LHCN-M2 (cell line): ENCODE data around the gene SLC2A13. TPM values are rescaled to one million over a fixed set of nuclear protein-coding genes. Genes with fewer than 3 reads are reported as not detected.
"Not testable (repeated sequence)": the region's sequence is repeated elsewhere in the genome, so short reads cannot be mapped to it uniquely, and the experiment has no call there.

Experiments used
- DNase-seq: peaks from one replicate; pipeline ENCODE4 v3.0.0-alpha.2; 2012; ENCODE audit warnings: low read depth
- total RNA-seq: library from RNA; depleted of rRNA; stranded (reverse); fragments of >200 nt; gene quantifications from 2 replicates; pipeline ENCODE4 v1.2.3, GENCODE V29; 2014

SLC2A13 gene
- total RNA-seq, 1 experiment from 2014 or later, result 9.9 TPM

DNA sequence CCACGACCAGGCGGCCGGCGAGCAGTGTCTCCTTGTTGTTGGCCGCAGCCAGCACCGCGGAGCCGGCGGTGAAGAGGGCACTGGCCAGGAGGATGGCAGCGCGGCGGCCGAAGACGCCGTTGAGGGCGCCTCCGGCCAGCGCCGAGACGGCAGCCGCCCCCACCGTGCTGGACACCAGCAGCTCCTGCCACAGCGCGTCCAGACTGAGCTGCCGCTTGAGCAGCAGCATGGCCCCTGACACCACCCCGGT is 691 bp downstream of the SLC2A13 start:
- DNase-seq, result no peak

DNA sequence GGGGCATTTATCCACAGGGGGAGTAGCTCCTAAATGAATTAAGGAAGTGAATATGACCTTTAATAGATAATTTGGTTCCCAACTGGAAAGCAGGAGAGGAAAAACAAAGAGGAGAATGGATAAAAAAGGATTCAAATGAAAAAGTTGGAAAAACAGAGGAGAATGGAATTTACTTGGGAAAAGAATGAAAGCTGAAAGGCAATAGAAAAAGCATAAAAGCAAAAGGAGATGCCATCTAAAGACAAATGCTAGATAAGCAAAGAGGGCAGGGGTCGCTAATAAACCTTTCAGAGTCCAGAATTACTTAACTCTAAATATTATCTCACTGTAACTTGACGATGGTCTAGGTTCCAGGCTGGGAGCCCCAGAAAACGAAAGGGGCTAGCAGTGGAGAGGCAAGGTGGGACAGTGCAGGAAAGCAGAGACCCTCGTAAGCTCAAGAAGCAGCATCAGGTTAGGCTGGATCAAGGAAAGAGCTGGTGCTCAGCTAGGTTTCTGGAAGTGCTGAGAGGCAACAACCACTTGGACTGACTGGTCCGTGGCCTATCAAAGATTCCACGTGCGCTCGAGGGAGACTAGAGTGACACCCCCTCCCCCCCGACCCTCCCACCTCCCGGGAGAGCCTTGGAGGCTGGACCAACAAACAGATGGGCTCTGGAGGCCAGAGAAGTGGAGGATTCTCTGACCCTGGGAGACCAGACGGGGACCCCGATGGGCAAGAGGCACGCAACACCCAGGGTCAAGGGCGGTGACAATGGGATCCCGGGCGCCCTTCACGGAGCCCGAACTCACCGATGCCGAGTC is 1.2 kb downstream of the SLC2A13 start:
- DNase-seq, result peak; percentile 10

DNA sequence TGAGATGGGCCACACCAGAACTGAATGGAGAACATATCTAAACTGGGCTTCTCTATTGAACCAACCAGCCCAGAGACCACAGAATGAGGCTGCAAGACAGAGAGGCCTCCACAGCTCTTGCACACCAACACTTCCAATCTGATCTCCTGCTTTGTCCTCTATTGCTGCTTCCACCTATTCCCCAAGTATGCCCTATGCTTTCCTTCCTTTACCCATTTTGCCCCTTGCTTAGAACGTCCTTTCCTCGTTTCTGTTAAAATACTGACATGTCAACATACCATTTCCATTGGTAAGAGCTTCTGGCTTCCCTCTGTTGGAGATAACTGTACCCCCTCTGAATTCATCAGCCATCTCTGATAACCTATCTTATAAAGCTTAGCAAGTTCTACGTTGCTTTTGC is 2.8 kb downstream of the SLC2A13 start:
- DNase-seq, result no peak

DNA sequence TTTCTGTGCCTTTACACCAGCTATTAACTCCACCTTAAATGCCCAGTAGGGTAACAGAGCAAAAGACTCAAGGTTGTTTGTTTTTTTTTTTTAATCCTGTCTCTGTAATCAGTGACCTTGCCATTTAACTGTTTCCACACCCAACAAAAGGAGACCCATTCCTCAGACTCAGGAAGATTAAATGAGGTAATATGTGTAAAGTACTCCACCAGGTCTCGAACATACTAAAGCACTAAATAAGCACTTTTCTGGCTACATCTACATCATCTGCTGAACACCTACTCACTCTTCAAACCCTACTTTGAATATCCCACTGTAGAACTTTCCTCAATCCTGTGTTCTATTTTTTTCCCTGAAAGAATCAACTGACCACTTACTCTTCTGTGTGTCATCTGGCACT is 4.1 kb downstream of the SLC2A13 start:
- DNase-seq, result no peak

DNA sequence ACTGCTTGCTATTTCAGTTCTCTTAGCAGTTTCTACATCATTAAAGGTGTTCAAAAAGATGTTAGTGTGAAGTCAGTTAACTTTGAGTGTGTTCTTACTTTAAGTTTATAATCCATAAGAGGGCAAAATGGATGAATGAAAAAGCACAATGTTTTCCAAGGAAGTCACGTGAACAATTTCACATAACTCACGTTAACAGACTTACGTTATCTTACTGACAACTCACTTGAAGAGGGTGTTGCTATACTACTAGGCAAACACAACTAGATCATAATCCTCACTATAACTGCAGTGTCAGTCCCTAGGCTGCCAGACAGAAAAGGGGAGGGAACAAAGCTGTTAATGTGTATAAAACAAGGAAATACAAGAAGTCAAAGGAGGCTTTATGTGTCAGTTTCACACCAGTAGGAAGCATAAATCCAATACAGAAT is 6.4 kb downstream of the SLC2A13 start:
- DNase-seq, result no peak

DNA sequence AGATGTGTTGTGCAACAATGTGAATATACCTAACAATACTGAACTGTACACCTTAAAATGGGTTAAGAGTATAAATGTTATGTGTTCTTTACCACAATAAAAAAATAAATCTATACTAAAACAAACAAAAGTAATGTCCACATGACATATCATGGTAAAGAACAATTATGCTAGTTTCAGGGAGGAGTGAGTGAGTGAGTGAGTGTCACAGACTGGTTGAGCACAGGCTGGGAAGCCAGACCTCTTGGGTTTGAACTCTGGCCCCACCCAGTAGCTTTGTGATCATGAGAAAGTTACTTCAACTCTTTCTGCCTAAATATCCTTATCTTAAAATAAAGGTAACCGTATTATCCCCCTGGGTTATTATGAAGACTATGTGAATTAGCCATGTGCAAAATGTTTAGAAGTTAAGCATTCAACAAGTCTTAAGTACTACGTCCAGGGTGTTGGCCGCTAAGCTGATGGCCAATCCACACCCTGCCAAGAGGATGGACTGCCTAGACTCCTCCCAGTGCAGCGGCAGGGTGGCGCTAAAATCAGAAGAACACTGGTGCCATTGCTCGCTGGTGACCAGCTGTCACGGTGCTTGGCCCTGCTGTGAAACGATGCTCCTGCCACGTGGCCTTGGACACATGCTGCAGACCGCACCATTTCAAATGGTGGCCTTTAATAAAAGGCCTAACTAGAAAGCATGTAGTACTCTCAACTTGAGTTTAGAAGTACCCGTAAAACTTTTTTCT is 7.3 kb downstream of the SLC2A13 start:
- DNase-seq, result no peak

DNA sequence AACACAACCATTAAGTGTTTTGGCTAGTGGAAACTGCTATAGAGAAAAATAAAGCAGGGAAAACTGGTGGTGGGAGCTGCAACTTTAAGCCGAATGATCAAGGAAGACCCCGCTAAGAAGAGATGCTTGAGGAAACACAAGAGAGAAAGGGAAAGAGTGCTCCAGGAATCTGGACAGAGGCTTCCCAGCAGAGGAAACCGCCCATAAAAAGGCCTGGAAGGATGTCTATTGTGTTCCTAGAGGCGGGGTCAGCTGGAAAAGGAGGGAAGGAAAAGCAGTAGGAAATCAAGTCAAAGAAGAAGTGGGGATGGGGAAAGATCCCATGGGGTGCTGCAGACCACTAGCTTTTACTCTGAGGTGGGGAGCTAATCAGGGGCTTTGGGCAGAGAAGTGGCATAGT is 12.4 kb downstream of the SLC2A13 start:
- DNase-seq, result no peak

DNA sequence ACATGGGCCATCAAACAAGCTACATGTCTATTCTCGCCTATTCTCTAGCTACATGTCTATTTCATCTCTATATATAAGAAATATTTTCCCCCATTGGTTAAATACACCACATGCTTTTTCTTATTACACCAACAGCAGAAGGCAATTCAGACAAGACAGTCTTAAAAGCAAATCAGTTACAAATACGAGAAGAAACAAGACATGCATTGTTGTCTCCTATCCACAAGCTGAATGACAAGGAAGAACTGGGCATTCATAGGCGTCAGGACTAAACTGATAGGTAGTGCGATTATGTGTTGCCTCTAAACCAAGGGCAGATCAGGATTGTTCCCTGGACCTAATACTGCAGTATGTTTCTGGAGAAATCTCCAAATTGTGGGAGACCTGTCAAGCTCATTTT is 19.4 kb downstream of the SLC2A13 start:
- no peak for DNase-seq

DNA sequence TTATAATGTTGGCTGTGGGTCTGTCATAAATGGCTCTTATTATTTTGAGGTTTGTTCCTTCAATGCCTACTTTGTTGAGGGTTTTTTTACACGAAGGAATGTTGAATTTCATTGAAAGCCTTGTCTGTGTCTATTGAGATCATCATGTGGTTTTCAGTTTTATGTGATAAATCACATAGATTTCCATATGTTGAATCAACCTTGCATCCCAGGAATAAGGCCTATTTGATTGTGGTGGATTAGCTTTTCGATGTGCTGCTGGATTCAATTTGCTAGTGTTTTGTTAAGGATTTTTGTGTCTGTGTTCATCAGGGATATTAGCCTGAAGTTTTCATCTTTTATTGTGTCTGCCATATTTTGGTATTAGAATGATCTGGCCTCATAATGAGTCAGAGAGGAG is 27.6 kb downstream of the SLC2A13 start:
- DNase-seq, result no peak

DNA sequence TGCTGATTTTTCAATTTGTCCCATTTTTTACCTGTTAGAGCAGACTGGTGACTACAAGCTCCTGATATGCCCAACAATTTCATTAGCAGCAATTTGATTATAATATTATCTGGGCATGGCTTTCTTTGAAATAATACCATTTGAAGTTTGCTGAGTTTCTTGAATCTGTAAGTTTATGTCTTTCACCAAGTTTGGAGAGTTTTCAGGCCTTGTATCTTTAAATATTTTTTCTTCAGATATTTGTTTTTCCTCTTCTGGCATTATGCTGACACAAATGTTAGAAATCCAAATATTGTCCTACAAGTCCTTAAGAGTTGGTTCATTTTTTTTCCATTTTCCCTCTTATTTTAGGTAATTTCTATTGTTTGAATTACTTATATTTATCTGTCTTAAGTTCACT is 30.4 kb downstream of the SLC2A13 start:
- DNase-seq, result no peak

DNA sequence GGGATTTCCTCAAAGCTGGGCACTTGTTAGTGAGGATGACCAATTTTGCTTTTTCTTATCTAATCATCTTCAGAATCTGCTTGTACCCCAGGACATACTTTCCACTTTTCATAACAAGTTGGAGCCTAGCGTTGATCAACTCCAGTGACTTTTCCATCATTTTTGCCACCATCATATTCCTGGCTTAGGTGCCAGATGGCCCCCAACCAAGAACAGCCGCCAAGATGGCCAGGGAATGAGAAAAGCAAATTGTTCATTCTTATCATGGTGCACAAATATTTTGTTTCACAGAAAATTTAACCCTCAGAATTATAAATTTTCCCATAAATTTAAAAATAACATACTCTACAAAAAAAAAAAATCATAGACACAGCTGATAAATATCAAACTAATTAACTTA is 37.5 kb downstream of the SLC2A13 start:
- DNase-seq, result no peak

DNA sequence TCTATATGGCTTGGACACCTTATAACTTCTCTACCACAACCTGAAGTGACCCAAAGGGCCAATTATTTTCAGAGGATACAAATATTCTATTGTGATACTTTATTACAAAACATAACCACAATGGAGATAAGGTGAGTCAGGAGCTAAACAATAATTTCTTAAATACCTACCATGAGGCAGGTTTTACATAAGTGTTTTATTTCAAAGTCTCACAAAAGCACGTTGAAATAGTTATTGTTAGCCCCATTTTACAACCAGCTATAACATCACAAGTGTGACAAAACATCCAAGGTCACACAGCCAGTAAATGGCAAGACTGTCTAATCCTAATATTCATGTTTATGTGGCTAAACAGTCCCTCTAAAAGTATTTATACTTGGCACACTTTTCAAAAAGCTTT is 40.2 kb downstream of the SLC2A13 start:
- no peak for DNase-seq

DNA sequence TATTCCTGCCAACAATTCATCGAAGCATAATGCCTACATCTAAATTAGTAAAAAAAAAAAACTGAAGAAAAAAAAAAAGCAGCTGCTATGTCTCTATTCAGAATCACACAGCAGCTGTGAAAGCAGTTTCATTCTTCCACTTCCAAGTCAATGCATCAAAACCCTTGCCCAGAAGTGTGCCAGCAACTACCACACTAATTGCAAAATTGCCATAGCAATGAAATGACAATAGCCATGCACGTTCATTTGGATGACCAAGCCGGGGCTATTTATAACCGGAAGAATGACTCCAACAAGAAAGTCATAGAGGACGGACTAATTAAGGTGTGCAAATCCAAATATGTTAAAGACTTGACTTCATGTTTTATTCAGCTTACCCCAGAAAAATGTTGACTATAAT is 42.5 kb downstream of the SLC2A13 start:
- DNase-seq, result peak; percentile 89

DNA sequence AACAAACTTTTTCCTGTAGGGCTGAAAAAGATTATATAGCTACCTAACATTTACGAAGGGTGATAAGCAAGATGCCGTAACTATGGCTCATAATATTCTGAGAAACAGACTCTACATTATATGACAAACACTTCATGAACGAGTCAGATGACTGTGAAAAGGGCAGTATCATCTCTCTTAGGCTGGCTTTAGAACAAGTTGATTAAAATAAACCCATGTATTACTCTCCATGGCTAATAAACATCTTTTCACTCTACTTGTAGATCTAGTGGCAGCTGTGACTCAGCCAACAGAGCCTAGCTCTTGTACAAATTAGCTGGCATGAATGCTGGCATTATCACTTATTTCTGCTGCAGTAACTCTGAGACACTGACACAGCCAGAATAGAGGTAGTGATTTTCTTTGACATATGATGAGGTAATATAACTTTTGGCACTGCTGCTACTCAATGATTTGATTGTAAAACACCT is 47.1 kb downstream of the SLC2A13 start:
- DNase-seq, result peak; percentile 18

DNA sequence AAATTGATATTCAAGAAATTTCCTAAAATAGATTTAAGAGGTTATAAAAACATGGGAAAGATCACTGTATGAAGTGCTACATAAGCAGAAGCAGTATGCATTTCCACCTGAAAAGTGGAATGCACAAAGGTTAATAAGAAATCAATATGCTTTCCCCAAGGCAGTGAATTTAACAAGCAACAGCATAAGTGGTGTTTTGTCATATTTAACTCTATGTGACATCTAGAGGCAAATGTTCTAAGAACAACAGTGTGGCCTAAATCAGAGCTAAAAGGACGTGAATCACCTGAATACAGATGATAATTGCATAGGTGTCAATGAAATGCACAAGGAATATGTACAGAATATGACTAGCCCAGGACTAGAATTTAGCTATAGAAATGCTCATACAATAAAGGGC is 49.5 kb downstream of the SLC2A13 start:
- no peak for DNase-seq

DNA sequence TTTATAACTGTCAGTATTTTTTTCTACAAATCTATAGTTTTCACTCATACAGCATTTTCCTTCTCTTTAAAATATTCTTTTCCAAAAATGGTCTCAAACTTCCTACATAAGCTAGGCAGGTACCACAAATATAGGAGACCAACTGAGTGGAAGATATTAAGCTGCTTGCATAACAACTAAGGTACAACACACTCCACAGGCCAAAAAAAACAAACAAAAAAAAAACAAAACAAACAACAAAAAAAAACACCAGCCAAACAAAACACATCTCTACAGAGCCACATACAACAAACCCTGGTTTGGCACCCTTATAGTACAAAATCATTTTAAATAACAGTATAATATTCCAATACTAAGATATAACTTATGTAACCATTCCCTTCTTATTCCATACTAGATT is 50.1 kb downstream of the SLC2A13 start:
- DNase-seq, result no peak

DNA sequence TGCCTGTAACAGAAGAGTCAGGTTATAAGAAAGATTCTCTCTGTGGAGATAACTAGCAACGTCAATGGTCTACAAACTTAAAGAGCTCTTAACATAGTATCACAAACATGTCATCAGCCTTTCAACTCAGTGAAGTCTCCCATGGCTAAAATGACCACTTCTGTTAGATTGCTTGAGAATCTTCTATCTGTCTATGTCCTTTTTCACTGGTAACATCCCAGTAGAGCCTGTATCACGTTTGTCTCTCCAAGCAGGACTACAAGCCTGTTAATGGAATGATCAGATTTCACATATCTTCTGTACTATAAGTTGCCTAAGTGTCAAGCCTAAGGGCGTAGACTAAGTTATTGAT is 50.7 kb downstream of the SLC2A13 start:
- peak; percentile 5 for DNase-seq

DNA sequence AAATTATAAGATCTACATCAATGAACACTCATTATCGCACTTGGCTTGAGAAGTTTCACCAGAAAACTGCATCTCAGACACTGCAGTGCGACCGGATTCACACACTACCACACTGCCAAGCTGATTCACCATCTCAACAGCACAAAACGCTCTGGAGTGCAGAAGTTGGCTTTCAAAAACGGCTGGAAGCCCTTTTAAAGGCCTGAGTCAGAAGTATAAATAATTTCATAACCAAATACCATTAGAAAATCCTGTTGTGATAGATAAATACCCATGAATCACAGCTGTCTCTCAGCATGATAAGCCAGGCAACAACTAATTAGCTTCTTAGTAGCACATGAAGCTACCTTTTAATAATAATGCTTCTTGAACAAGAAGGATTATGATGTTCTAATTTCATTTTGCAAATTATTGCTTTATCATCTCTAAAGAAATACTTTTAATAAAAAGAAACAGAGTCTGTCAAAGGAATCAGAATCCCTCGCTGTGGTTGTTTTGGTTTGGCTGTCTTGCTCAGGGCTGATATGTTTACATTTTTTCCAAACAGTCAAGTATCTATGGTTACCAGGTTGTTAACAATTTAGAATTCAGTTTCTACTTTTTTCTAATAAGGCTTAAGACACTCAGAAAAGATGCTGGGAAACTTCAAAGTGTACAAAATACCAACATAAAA is 51.2 kb downstream of the SLC2A13 start:
- peak; percentile 84 for DNase-seq

DNA sequence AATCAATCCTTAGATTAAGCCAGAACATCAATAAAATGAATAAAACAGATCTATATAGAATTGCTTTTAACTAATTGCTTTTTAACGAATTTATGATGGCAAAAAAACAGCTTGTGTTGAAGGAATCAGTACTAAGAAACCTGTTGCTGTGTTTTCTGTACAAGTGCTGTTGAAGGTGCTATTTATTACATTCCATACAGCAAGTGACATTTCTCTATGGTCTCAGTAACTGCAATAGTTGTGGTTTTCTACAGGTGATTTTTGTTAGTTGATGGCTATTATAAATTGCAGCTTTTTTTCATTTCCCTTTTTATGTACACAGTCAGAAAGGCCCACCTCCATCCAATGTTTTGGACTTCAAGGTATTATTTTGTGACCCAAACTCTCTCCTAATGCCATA is 56.6 kb downstream of the SLC2A13 start:
- no peak for DNase-seq

DNA sequence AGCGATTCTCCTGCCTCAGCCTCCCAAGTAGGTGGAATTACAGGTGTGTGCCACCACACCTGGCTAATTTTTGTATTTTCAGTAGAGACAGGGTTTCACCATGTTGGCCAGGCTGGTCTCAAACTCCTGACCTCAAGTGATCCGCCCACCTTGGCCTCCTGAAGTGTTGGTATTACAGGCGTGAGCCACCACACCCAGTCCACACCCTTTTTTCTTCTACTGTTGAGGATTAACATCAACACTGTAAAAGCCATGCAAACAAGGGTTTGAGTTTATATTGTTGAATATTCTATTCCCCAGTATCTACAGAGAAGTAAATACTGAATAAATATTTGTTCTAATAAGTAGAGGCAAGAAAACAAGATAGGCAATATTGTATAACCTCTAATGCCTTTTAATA is 58.9 kb downstream of the SLC2A13 start:
- DNase-seq, result not testable (repeated sequence)

DNA sequence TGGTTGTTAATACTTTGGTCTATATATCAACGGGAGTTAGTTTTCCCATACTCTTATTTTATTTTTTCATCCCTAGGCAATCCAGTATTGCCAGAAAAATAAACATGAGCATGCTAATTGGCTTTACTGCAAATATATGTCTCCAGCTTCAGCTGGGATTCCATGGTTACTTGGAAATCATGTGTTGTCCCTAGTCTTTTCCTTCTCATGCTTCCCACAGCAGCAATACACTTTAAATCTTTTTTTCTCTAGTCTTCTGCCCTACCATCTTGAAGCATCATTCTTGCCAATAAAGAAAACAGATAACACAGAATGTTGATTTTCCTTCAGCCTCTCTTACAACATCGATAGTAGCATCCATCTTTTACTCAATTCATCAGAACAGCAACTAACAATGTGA is 60.2 kb downstream of the SLC2A13 start:
- DNase-seq, result no peak

DNA sequence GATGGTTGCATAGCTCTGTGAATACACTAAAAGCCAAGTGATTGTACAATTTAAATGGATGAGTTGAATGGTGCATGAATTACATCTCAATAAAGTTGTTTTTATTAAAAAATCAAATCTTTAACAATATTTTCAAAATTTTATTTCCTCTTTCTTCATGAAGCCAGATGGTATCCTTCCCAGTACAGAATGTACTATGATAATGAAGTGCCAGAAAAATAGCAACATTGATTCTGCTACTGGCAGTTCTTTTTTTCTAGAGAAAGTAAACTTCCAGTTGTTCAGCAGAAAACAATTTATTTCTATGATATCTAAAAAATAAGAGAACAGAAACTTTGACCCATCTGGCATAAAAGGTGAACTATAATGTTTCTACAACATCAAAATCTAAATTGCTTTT is 61.5 kb downstream of the SLC2A13 start:
- no peak for DNase-seq

DNA sequence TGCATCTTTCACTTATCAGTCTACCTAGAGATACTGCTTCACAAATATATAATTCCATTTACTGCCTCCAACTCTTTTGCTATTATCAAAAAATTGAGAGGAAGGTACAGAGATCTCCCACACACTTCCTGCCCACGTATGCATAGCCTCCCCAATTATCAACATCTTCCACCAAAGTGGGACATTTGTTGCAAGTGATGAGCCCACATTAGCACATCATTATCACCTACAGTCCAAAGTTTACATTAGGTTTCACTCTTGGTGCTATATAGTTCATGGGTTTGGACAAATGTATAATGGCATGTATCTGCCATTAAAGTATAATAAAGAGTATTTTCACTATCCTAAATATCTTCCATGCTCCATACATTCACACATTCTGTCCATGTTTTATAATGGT is 66.3 kb downstream of the SLC2A13 start:
- no peak for DNase-seq
